GM19035 (cell line): ENCODE measurements around the gene STK40.

Experiments used
- ATAC-seq: cut with Tn5 transposase; IDR thresholded peaks from one replicate; pipeline ENCODE4 v1.9.1; 2021; ENCODE audit not compliant: unreplicated experiment

STK40 gene

DNA sequence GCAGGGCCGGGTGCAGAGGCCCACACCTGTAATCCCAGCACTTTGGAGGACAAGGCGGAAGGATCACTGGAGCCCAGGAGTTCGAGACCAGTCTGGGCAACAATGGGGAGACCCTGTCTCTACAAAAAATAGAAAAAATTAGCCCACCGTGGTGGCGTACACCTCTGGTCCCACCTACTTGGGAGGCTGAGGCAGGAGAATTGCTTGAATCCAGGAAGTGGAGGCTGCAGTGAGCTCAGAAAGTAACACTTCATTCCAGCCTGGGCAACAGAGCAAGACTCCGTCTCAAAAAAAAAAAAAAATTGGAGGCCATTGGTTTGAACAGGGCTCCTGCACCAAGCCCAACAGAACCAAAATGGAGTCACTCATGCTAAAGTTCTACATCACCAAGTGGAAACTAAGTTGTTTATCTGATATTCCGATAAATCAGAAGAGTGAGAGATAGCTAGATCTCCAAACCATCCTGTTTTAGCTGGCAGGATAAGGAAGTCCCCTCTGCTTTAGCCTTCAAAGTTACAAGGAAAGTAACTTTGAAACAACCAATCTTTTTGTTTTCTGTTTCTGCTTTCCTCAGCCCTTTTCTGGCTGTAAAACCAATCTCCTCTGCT lies 12.8 kb upstream of the STK40 start:
- no peak for ATAC-seq

DNA sequence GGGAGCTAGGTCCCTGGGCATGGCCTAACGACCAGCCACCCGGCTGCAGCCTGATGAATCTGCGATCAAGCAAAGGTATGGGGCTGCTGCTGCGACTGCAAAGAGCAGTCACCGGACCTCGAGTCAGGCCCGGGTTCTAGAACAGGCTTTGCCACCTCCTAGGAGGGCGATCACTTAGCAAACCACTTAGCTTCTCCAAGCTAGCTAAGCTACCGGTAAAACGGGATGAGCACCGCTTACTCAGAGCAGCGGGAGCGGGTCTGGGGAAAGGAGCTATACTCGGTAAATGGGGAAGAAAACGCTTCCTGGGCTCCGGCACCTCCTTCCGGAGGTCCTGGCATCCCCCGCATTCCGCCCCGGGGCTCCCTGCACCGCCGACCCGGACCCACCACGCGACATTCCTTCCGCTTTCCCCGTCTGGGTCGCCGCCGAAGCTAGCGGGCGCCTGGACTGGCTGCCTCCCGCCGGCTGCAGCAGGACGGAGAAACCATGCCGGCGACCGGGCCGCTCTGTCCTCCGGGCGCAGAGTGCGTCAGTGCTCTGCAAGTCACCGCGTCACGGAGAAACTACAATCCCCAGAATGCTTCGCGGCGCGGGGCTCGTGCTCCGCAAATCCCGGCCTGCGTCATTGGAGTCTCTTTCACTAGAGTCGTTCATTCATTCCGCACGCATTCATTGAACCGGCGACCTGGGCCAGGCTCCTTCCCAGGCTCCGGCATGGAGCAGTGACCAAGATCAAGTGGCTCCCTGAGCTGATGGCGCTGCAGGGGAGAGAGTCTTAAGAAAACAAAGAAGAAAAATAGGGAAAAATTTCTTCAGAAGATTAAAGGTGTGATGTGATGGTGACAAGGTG lies 11.9 kb upstream of the STK40 start, which contains the start of gene LSM10:
Gene LSM10 (minus strand): TSS at position 531 of the 853 bp plus-strand sequence. CDS start 3,779 bp downstream, outside the sequence.
- ATAC-seq: peak; percentile 59

DNA sequence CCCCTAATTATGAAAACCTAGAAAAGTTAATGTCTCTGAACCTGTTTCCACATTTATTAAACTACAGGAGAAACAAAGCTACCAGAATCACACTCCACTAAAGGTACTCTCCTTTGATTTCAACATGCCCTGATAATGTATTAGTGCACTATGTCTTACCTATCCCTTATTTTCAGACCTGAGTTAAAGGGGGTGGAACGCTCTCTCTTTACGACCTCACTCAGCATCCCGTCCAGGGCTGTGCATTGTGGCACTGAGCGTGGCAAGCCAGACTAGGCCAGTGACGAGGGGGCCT lies 11.3 kb upstream of the STK40 start:
- no peak for ATAC-seq

DNA sequence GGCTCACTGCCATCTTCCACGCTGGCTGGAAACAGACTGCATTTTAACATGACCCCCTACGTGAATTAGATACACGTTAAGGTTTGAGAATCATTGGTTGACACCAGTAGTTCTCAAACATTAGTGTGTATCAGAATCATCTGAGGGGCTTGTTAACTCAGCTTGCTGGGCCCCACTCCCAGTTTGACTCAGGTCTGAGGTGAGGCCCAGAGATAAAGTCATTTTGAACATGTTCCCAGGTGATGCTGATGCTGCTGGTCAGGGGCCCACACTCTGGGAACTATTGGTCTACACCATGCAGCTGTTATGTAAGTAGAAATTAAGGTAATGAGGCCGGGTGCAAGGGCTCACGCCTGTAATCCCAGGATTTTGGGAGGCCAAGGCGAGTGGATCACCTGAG lies 10.6 kb upstream of the STK40 start:
- no peak for ATAC-seq

DNA sequence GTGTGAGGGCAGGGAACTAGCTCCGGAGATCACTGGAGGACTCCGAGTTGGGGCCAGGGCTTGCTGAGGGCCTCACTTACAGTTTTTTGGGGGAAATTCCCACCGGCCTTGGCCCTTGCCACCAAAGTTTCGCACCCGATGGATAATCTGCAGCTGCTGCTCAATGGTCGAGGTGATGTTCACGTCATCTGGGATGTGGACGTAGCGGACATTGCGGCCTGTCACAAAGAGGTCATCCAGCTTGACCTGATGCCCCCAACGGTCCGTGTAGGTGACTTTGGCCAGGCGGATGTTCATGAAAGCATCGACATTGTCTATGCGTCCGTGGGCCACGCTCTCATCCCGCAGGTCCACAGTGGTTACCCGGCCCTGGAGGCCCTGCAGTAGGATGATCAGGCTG lies 8.0 kb upstream of the STK40 start:
- no peak for ATAC-seq

DNA sequence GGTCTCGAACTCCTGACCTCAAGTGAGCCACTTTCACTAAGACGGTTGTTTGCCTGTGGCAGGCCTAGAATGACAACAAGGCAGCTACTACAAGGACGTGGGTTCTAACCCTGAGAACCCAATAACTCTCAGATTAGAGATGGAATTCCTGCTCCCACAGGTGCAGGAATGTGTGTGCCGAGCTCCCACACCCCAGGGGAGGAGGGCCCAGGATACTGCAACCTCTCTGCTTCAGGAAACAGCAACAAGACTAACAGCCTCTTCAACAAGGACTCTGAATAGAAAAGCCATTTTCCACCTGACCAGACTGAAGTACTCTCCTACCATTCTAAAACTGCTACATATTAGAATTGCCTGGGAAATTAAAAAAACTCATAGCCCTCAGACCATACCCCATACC lies 7.1 kb upstream of the STK40 start:
- no peak for ATAC-seq

DNA sequence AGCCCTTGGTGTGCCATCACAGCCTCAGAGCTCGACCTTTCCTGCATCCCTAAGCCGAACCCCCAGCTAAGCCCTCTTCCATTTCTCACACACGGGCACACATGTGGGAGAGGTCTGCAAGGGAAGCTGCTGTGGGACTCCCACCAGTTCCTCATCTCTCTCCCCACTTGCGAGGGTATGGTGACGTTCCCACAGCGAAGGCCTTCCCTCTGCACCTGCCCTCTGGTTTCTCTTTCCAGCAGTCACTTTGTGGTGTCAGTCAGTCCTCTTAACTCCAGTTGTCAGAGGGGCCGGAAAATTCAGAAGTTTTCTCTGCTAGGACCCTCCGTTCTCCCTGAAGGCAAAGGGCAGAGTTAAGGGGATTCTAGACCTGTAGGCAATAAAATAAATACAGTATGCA lies 5.5 kb upstream of the STK40 start:
- no peak for ATAC-seq

DNA sequence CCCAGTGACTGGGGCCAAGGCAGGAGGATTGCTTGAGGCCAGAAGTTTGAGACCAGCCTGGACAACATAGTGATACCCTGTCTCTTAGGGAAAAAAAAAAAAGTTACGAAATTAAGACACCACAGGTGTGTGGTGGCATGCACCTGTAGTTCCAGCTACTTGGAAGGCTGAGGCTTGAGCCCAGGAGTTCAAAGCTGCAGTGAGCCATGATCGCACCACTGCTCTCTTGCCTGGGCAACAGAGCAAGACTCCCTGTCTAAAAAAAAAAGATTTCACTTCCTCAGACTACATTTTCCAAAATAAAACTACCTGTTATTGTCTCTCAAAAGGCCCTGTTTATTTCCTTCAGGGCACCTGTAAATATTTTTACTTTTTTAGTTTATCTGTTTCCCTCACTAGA lies 4.7 kb upstream of the STK40 start:
- ATAC-seq: no peak

DNA sequence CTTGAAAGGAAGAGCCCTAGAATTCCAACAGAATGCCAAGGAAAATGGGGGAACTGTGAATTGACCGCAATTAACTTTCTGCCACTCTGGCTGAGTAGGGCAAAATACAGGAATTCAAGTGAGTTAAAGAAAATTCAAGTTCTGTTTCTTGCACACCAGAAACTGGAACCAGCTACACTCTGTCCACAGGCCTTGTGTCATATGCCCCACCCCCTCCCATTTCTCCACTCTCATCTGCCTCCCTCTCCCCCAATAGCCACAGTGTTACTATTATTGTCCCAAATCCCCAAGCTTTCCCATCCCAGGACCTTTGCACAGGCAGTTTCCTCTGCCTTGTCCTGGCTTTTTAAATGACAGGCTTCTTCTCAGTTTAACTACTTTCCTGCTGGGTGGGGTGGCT lies 4.3 kb upstream of the STK40 start:
- no peak for ATAC-seq

DNA sequence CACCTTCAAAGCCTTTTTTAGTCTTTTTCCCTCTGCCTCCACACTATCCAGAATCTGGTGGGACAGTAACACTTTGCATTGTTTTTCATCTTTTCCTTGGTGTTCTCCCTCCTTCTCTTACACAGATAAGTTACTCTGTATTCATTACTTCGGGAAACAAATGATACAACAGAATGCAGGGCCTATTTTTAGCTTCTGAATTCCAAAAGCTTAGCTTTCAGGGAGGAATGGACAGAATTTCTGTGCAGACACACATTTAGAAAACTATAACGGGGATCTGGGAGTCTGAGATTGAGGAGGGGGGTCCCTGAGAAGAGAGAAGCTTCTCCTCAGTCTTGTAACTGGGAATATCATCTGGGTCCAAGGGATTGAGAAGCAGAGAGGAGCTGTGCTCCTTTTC lies 3.5 kb upstream of the STK40 start:
- ATAC-seq: no peak

DNA sequence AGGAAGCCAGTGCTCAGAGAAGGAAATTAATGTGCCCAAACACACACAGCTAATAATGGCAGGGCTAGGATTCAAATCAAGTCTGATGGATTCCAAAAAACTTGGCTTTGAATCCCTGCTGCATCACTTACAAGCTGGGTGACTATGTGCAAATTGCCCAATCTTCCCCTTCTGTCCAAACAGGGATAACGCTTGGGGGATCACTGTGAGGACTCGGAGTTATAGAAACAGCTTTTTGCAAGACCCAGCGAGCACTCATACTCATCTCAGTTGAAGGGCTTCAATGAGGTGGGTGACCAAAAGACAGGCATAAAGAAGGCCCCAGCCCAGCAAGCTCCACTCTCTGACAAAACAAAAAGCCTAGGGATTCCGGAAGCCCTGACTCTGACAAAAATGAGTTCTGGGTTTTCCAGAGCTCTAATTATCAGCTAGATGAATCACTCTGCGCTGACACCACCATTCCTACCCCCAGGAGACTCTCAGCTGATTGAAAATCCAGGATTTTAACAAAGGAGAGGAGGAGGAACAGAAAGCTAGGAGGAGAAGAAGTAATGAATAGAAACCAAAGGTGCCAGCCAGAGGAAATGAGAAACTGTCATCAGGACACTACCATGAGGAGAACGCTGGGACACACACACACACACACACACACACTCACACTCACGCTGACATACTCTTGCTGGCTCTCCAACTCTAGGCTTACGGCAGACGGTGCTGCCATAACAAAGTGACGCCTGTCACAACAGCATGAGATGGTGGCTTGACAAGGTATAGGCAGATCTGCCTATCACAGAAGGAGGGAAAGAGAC lies 1.6 kb upstream of the STK40 start:
- no peak for ATAC-seq

DNA sequence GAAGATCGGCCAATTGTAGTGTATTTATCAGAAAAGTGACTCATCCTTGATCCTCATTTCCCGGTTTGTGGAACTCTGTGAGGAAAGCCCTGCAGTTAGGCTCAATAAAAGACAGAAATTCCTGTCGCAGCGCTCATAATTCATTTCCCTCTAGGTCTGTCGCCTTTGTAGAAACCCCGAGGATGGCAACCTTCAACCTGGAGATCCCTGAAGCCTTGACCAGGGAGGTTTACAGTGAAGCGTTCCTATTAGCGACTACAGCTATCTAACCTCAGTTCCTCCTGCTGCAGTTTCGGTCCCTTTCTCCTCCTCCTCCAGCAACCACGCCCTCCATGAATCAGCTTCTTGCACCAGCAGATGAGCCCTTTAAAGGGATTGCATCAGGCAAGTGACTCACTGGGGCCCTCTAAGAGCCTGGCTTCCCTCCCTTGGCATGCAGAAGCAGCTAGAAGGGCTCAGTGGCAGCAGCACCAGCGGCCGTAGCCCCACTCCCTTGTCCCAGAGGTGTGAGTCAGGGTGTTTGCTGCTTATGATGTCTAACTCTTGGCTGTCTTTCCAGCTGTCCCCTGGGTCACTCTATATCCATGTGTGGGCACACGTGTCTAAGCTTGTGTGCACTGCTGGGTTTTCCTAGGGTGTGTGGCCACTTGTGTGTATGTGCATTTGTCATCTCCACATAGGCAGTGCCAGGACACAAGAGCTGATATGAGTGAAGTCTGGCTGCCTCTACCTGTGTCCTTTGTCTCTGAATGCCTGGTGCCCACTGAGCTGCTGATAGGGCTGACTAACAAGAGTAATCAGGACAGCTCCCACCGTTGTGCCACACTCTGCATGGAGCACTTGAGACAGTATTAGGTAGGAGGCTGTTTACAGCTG lies 779 bp upstream of the STK40 start:
- peak; percentile 43 for ATAC-seq

DNA sequence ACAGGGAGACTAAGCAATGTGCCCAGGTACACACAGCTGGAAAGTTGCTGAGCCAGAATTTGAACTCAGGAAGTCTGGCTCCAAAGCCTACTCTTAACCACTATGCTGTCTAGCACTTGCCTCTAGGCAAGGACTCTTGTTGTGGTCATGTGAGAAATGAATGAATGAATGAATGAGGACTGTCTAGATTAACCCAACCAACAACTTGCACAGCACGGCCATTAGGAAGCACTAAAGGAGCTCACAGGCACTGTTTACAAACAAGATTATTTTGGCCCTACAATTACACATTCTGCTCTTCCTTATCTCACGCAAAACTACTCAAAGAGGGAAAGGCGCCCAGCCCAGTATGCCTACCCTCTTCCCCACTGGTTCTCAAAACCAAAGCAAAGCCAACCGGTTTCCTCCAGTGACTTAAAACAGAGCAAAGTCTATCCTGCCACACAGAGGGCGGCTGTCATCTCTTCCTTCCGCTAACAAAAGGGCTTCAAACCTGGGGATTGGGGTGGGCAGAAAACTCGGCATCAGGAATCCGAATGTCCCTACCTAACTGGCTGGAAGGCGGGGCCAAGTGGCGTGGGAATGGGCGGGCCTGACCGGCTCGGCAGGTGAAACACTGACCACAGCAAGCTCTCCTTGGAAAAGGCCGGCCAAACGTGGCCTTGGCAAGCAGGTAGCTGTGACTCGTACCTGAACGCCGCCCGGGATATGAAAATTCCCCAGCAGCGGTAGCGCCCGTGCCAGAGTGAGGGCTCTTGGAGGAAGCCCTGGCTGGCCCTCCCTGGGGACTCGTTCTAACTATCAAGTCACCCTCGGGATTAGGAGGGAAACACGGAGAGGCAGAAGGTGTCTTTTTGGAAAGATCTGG lies 948 bp downstream of the STK40 start:
- ATAC-seq: no peak

DNA sequence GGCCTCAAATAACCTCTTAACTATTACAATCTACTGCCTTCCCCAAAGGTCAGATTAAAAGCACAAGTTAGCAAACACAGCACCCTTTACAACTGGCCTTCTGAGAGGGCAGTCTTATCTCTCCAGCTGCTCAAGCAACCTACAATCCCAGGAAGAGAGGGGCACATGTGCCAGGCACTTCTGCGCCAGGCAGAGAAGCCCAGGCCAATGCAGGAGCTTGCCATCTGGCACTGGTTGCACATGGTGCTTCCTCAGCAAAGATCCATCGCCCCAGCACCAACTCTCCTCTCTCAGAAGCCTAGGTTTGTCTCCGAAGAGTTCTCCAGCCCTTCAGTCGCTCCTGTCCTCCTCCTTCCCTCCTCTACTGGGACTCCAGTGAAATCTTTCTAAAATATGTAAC lies 2.5 kb downstream of the STK40 start:
- ATAC-seq: no peak

DNA sequence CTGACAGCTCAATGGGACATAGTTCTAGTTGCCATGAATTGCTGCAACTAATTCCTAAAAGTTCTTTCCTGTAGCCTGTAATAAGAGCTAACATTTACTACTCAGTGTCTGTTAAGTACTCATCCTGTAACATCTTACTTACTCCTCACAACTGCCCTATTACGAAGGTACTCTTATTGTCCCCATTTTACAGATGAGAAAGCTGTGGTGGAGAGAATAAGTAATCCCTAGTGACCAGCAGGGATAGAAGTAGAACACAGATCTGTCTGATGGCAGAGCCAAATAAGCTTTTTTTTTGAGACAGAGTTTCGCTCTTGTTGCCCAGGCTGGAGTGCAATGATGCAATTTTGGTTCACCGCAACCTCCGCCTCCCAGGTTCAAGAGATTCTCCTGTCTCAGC lies 3.1 kb downstream of the STK40 start:
- no peak for ATAC-seq

DNA sequence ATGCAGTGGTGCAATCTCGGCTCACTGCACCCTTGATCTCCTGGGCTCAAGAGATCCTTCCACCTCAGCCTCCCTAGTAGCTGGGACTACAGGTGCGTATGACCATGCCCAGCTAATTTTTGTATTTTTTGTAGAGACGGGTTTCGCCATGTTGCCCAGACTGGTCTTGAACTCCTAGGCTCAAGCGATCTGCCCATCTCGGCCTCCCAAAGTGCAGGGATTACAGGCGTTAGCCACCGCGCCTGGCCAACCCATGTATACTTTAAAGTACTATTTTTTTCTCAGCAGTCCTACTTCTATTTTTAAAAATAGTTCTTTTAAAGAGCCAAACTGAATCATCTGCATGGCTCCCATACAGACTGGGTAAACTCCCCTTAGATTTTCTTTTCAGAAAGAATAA lies 3.5 kb downstream of the STK40 start:
- ATAC-seq: no peak

DNA sequence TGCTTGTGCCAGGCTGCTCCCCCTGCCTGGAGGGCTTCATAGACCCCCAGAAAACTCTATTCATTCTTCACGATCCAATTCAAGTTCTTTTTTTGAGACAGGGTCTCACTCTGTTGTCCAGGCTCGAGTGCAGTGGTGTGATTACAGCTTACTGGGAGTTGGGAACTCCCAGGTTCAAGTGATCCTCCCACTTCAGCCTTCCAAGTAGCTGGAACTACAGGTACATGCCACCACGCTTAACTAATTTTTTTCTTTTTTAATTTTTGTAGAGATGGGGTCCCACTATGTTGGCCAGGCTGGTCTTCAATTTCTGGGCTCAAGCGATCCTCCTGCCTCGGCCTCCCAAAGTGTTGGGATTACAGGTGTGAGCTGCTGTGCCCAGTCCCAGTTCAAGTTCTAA lies 4.3 kb downstream of the STK40 start:
- no peak for ATAC-seq

DNA sequence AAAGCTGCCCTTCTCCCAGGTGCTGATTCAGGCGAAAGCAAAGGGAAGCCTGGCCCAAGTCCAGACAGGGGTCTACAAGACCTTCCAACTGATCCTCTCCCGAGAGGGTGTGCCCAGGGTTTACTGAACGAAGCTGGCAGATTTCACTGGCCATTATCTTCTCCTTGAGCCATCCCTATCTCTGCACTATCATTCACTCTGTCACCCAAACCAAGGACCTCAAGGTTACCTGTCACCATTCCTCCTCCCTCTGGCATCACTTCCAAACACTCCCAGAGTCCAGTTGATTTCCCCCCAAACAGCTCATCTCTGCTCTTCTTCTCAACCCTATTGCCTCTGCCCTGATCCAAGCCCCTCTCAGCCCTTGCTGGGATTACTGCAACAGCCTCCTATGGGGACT lies 4.9 kb downstream of the STK40 start:
- no peak for ATAC-seq

DNA sequence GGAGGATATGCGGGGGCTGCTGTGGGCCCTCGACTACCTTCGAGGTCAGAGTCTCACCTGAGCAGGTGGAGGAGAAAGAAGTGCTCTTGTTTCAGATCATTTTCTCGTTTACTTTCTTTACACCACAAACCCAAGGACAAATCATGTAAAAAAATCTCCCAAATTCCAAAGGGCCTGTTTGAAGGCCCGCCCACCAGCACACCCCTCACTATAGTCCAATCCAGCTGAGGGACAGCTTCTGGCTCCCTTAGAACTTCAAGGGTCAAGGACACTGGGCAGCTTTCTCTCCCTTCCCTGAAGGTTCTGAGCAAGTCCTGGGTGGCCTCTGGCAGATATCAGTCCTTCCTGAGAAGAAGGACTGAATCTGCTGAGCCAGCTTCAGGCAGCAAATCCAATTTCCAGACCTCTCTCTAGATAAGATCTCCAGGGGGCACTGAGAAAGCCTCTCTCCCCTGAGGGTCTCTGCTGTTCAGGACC lies 5.5 kb downstream of the STK40 start:
- ATAC-seq: no peak
